Transverse colon (tissue), 3 donors: ENCODE data around the gene GJB4.

Experiments
- CTCF ChIP-seq, 5 experiments: fragments of 200-600 bp in 3 of 5; fragments of 450-650 bp in 2 of 5; sonication (generic) in 3 of 5; IDR thresholded peaks; 1 replicate in 2 of 5; 2 replicates in 3 of 5; pipeline ENCODE4 v1.5.1; 2016 to 2017; ENCODE audit warnings: antibody characterized with exemption in 5 of 5, inconsistent platforms in 3 of 5, mild to moderate bottlenecking in 2 of 5, moderate library complexity in 1 of 5
- EP300 ChIP-seq: sonication (generic); formaldehyde crosslinking; IDR thresholded peaks from one replicate; pipeline ENCODE4 v1.6.1; 2017; ENCODE audit warnings: antibody characterized with exemption, low read depth
- POLR2A ChIP-seq: fragments of 450-650 bp; IDR thresholded peaks from one replicate; pipeline ENCODE4 v1.6.1; 2016; ENCODE audit warnings: antibody characterized with exemption, mild to moderate bottlenecking, moderate library complexity

GRCh38 chr1:34800214-34800613 is 40.7 kb downstream of the GJB4 start:
- no peak for TF ChIP-seq EP300
- TF ChIP-seq CTCF (IDR thresholded peaks at IDR 0.05): no peak
- TF ChIP-seq POLR2A: no peak
